K562 (cell line): ENCODE data around the gene CLCC1.
"Not testable (repeated sequence)": the region's sequence is repeated elsewhere in the genome, so short reads cannot be mapped to it uniquely, and the experiment has no call there.

ENCODE experiments used
- FOS ChIP-seq: IDR thresholded peaks from 3 replicates; pipeline ENCODE4 v1.6.1; 2011; ENCODE audit not compliant: insufficient read length; ENCODE audit errors: extremely low read depth
- FOXA1 ChIP-seq: fragments of 450-650 bp; IDR thresholded peaks from 2 replicates; pipeline ENCODE4 v1.6.1; 2016; ENCODE audit warnings: mild to moderate bottlenecking, borderline replicate concordance
- MAZ ChIP-seq, 2 experiments: fragments of 450-650 bp in 1 of 2; sonication (generic) in 1 of 2; formaldehyde crosslinking; IDR thresholded peaks in 1 of 2; conservative IDR thresholded peaks in 1 of 2; 2 replicates each; pipeline versions ENCODE4 v1.4.0 to v1.5.0; 2020; ENCODE audit warnings: mild to moderate bottlenecking in 1 of 2, missing genetic modification reagents in 1 of 2

DNA sequence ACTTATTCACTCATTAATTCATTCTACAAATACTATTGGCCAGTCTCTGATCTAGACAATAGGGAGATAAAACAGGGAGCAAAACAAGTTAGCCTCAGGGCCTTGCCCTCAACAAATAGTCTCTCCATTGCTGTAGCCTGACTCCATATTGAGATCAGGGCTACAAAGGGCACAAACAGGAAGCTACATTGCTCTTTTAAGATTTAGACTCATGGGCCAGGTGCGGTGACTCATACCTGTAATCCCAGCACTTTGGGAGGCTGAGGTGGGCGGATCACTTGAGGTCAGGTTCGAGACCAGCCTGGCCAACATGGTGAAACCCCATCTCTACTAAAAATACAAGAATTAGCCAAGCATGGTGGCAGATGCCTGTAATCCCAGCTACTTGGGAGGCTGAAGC, 33.3 kb upstream of the CLCC1 start:
- not testable (repeated sequence) for TF ChIP-seq MAZ (CRISPR knock-in tag; conservative IDR thresholded peaks at IDR 0.05 in 1 of 2, IDR thresholded peaks at IDR 0.05 in 1 of 2); FOS; FOXA1
